Fibroblast of pulmonary artery (primary cell): ENCODE measurements around the gene OR6C4.
"Not testable (repeated sequence)": the region's sequence is repeated elsewhere in the genome, so short reads cannot be mapped to it uniquely, and the experiment has no call there.

Experiments
- DNase-seq: peaks from one replicate; pipeline ENCODE4 v3.0.0-alpha.2; 2010; ENCODE audit warnings: low read depth
- H3K4me3 ChIP-seq: replicated peaks from 2 replicates; pipeline ENCODE4 v1.5.1; 2011; ENCODE audit warnings: low read depth, mild to moderate bottlenecking, control low read depth, low read length, moderate library complexity
- TF ChIP-seq, protein P1 (sequence below): IDR thresholded peaks from 2 replicates; pipeline ENCODE4 v1.5.1; 2011; ENCODE audit warnings: mild to moderate bottlenecking, control low read depth, low read length, inconsistent platforms; ENCODE audit errors: missing control alignments

Gene OR6C4

DNA sequence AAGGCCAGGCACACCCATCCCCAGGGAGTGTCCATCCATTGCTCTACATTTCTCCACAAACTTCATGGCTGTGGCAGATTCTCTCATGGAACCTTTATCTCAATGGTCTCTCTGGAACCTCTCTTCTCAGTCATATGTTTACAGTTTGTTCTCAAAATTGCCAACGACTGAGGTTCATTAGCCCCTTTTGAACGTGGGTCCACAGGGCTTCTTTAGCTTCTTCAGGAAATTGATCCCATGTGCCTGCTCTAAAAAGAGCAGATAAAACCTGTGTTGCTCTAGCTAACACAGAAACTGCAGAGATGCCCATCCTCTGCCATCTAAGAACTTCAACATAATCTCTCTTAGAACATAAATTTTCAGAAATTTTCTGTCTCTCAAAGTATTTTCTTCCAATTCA is at the start of gene OR6C4:
Gene OR6C4, plus strand, starts transcription at position 301 of the 400 bp plus-strand sequence. CDS start 1,625 bp downstream, outside the sequence.
- H3K4me3 ChIP-seq: no peak within 1 kb of the TSS
- no peak for DNase-seq
- TF ChIP-seq, protein P1, sequence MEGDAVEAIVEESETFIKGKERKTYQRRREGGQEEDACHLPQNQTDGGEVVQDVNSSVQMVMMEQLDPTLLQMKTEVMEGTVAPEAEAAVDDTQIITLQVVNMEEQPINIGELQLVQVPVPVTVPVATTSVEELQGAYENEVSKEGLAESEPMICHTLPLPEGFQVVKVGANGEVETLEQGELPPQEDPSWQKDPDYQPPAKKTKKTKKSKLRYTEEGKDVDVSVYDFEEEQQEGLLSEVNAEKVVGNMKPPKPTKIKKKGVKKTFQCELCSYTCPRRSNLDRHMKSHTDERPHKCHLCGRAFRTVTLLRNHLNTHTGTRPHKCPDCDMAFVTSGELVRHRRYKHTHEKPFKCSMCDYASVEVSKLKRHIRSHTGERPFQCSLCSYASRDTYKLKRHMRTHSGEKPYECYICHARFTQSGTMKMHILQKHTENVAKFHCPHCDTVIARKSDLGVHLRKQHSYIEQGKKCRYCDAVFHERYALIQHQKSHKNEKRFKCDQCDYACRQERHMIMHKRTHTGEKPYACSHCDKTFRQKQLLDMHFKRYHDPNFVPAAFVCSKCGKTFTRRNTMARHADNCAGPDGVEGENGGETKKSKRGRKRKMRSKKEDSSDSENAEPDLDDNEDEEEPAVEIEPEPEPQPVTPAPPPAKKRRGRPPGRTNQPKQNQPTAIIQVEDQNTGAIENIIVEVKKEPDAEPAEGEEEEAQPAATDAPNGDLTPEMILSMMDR: no peak

DNA sequence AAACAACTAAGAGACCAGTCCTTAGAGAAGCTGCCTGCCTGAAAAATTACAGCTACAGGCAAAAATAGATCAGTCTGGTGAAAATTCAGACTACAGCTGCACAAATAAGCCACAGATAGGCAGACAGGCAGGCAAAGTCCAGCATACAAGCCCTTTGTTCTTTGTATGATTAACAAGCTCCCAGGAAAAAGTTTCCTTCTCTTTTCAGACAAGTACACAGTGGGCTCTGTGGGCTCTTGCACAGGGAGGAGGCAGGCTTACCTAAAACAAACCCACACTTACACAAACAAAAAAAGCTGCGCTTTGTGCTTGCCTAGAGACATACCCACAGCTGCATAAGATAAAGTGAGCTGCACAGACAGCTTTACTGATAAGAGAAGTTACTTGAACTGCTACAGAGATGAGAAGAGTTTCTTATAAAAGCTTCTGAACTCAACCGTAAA is 49.6 kb upstream of the OR6C4 start:
- DNase-seq: no peak
- no peak overlapping the region for H3K4me3 ChIP-seq
- TF ChIP-seq, protein P1: no peak

GRCh38 chr12:55501601-55502000 is 47.8 kb upstream of the OR6C4 start:
- no peak for DNase-seq
- TF ChIP-seq, protein P1: no peak
- no peak overlapping the region for H3K4me3 ChIP-seq

GRCh38 chr12:55515696-55516095 is 33.7 kb upstream of the OR6C4 start:
- TF ChIP-seq, protein P1: no peak
- no peak overlapping the region for H3K4me3 ChIP-seq
- DNase-seq: no peak

GRCh38 chr12:55516391-55516790 is 33.0 kb upstream of the OR6C4 start:
- H3K4me3 ChIP-seq: no peak overlapping the region
- TF ChIP-seq, protein P1: no peak
- DNase-seq: no peak

GRCh38 chr12:55548235-55548634 is 1.2 kb upstream of the OR6C4 start:
- not testable (repeated sequence) for H3K4me3 ChIP-seq, DNase-seq

DNA sequence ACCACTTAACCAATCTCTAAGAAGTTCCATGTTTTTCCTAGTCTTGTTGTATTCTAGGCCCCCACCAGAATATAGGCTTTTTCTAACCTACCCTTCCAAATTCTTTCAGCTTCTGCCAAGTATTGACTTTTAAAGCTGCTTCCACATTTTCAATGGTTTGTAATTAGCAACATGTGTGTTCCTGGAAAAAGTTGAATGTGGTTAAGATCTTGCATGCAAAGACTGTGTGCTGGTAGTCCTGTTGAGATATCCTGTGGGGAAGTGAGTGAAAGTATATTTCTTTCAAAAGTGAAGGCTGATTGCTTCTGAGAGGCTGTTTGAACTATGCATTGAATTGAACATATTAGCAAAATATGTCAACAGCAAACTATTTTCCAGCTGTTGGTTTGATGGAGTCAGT is 646 bp upstream of the OR6C4 start:
- no peak overlapping the region for H3K4me3 ChIP-seq
- no peak for DNase-seq
- TF ChIP-seq, protein P1: no peak
